Fibroblast of skin of left quadriceps (primary cell): ENCODE data around the gene PGAP1.
A peak's percentile ranks its signal among the peaks of the same experiment; 100 is the strongest.

Experiments
- DNase-seq, 2 experiments: peaks; one replicate each; pipeline ENCODE4 v3.0.0-alpha.2; 2013; ENCODE audit warnings: low read depth in 2 of 2

Gene PGAP1, protein sequence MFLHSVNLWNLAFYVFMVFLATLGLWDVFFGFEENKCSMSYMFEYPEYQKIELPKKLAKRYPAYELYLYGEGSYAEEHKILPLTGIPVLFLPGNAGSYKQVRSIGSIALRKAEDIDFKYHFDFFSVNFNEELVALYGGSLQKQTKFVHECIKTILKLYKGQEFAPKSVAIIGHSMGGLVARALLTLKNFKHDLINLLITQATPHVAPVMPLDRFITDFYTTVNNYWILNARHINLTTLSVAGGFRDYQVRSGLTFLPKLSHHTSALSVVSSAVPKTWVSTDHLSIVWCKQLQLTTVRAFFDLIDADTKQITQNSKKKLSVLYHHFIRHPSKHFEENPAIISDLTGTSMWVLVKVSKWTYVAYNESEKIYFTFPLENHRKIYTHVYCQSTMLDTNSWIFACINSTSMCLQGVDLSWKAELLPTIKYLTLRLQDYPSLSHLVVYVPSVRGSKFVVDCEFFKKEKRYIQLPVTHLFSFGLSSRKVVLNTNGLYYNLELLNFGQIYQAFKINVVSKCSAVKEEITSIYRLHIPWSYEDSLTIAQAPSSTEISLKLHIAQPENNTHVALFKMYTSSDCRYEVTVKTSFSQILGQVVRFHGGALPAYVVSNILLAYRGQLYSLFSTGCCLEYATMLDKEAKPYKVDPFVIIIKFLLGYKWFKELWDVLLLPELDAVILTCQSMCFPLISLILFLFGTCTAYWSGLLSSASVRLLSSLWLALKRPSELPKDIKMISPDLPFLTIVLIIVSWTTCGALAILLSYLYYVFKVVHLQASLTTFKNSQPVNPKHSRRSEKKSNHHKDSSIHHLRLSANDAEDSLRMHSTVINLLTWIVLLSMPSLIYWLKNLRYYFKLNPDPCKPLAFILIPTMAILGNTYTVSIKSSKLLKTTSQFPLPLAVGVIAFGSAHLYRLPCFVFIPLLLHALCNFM

DNA sequence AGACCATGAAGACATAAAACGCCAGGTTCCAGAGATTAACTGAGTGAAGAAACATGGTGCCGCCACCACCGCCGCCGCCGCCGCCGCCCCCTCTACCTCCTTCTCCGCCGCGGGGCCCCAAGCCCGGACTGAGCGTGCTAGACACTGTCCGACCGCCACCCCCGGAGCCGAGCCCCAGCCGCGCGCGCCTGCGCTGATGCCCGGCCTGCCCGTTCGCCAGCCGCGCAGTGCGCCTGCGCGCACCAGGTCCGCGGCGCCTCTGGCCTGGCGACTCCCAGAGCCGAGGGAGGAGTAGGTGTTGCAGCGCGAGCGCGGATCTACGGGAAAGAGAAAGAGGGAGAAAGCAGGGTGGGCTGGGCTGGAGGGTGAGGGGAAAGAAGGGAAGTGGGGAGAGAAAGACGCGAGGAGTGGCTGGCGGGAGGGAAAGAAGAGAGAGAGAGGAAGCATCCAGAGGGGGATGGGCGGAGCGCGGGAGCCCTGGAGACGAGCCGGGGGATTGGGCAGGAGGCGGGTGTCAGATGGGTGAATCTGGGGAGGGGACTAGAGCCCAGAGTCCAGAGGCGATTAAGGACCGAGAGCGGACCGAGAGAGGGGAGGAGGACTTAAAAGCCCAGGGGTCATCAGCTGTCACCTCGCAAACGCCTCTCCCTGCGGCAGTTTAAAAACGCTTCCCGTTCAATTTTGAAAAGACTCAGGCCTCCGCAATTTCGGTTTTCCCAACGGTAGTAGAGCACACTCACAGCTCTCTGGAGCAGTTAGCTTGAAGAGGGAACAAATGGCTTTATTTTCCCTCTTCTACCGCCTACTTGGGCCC lies at the start of gene PGAP1:
Gene PGAP1, minus strand, starts transcription at position 146 of the 814 bp plus-strand sequence. Its CDS starts 91 bp downstream, at position 55.
- peak; percentile 85 for DNase-seq

- no peak for DNase-seq
Observed at GRCh38 chr2:196974970-196975369, 48.5 kb upstream of the PGAP1 start.

DNA sequence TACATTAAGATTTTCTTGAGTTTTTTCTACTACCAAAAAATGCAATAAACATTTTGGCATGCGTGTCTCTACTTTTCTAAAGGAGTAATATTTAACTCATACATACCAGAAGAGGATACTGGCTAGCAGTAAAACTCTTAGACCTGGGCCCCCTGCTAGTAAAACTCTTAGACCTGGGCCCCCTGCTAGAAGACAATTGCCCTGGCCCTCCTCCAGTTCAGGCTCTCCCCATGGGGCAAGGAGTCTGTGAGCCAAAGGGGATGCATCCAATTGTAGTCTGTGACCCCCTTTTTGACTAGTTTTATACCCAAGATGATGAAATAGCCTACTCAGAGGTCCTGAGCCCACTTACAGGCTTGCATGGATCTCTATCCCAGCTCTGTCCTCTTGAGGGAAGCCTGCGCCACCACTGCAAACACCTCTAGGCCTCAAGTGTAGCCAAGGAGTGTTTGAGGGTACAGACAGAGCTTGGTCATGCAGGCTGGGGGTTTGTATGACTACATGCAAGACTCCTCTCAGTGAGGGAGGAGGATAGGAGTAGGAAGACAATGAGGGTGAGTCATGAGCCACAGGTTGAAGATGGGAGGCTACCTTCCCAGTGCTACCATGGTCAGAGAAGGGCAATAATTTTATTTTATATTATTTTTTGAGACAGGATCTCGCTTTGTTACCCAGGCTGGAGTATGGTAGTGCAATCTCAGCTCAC lies 45.2 kb upstream of the PGAP1 start:
- no peak for DNase-seq

DNA sequence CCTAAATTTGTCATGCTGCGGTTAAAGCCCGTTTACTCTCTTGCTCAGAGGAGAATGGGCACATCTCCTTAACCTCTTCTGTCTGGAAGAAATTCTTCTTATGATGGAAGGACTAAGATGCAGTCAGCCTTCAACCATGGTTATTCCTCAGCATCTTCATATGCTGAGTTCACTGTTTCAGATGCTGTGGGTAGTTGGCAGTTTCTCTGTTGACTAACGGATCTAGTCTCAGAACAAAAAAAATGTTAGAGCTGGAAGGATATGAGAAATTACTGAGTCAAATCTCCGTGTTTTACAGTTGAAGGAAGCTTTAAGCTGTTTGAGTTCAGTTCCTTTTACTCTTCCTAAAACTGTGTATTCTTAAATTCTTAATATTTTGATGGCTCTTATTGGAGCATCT lies 43.6 kb upstream of the PGAP1 start:
- no peak for DNase-seq

- DNase-seq = no peak
Observed at GRCh38 chr2:196968516-196968915, 42.0 kb upstream of the PGAP1 start.

GRCh38 chr2:196967775-196968174 lies 41.3 kb upstream of the PGAP1 start:
- DNase-seq = no peak

DNA sequence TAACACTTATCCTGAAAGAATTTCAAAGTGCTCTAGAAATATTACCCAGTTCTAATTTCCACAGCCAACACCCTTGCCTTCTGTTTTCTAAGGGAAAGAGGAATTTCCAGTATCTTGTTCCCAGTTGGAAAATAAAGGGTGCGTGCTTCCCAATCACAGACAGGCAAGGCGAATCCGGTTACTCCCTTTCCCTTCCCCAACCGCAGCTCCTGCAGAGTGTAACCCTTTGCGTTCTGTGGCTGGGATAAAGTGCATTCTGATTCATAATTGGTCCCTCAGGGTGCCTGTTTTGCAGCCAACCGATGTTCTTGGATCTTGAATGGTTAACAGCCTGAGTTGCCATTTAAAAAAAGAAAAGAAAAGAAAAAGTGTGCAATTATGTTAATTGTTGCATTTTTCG lies 40.6 kb upstream of the PGAP1 start:
- DNase-seq = peak; percentile 40 to 52

DNA sequence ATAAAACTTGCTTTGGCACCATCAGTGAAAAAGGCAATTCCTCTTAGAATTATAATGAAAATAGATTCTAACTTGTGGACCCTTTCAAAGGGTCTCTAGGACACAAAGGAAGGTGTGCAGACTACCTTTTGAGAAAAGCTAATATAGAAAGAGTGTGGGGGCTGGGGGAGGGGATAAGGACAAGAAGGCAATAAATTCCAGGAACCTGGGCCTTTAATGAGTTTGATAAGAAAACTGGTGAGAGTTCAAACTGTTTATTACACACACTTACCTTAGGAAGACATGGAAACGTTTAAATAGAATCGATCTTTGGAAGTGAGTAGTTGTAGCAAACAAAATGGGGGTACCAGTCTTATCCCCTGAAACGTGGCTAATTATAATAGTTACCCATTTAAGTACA lies 39.6 kb upstream of the PGAP1 start:
- no peak for DNase-seq

DNA sequence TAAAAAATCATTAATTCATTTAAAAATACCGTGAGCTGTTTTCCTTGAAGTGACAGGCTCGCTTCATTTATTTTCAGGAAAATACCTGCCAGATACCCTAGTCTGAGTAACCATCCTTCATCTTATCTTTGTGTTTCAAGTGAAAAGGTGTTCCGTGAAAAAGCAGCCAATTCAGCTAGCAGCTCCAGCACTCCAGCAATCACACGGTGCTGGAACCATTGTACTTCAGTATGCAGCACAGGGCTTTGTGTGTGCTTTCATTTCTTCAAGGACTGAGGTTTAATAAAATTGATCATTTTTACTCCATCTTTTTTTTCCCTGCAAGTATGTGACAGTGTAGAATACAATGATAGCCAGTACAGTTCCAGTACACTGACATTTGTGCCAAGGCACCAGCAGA lies 39.1 kb upstream of the PGAP1 start:
- DNase-seq = no peak

- DNase-seq = no peak
Observed at GRCh38 chr2:196963961-196964360, 37.5 kb upstream of the PGAP1 start.

- DNase-seq = no peak
Observed at GRCh38 chr2:196963043-196963442, 36.5 kb upstream of the PGAP1 start.

GRCh38 chr2:196962325-196962724 lies 35.8 kb upstream of the PGAP1 start:
- DNase-seq = no peak

DNA sequence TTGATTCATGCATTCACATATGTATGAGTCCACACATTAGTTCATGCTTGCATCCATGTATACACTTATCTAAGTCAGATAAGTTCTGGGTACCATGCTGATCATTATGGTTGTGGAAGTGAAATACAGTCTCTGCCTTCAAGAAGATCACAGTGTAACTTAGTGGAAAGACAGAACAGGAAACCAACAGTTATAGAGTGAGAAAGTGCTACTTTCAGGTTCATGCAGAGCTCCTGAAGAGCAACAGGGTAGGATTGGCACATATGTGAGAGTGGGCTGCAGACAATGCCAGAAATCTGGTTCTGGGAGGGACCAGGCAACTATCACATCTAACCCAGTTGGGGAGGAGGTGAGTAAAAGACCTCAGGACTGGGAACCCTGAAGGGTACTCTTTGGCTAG lies 35.4 kb upstream of the PGAP1 start:
- DNase-seq = no peak

DNA sequence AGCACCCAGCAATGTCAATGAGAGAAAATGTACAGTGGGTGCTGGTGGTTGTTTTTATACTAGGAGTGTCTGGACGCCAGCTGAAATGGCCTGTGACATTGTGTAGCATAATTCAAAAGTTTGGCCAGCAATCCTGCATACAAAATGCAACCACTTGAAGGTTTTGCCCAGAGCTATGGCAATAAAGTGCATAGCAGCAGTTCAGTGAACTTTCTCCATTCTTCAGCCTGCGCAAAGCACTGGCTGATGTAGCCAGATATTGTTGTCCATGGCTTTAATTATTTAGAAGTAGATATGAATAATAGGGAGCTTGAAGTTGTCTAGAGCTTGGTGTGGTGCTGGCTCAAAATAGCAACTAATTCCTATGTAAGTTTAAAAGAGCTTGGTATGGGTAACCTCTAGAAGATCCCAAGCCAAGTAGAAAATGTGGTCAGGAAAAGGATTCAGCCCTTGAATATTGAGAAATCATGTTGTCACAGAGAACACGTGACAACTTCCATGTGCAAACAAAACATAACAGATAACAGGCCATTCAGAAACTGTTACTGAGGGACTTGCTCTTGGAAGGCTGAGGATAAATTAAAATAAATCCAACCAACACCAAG lies 33.3 kb upstream of the PGAP1 start:
- DNase-seq = no peak

- DNase-seq = no peak
Observed at GRCh38 chr2:196959281-196959680, 32.8 kb upstream of the PGAP1 start.

DNA sequence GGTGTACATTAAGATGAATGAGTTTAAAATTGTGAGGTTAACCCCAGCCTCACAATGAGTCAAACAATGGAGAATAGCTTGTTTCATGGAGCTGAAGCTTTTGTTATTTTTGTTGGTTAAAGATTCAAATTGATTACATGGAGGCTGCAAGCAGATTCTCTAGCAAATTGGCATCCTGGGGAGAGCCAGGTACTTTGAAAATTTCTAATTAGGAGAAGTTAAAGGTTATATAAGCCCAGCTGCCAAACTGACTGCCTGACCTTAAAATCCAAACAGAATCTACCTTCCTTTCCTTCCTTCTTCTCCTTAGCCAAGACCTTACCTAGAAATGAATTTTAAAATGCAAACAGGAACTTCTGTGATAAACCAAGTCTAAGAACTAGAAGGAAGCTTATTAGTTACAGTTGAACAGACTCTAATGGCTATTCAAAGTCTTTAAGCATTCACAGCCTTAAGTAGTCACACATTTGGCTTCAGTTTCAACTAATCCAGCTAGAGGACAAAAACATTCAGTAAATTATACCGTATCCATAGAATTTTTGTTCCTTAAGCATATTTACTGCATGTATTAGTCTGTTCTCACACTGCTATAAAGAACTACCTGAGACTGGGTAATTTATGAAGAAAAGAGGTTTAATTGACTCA lies 31.5 kb upstream of the PGAP1 start:
- no peak for DNase-seq

- DNase-seq = no peak
Observed at GRCh38 chr2:196957442-196957841, 30.9 kb upstream of the PGAP1 start.

GRCh38 chr2:196956069-196956468 lies 29.6 kb upstream of the PGAP1 start:
- DNase-seq = no peak

DNA sequence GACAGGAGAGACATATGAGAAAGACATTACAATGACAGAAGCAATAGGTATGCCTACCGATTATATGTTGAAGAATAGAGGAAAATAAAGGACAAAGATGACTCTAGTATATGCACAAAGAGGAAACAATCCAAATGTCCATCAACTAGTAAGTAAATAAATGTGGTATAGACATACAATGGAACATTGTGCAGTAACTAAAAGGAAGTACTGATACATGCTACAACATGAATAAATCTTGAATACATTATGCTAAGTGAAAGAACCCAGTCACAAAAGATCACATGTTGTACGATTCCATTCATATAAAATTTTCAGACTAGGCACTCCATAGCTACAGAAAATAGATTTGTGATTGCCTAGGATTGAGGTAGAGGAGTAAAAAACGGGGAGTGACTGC lies 28.5 kb upstream of the PGAP1 start:
- no peak for DNase-seq

GRCh38 chr2:196954001-196954400 lies 27.5 kb upstream of the PGAP1 start:
- no peak for DNase-seq
